Daoy (cell line): ENCODE measurements around the gene RIMBP2. TPM values are rescaled to one million over a fixed set of nuclear protein-coding genes. Genes with fewer than 3 reads are reported as not detected.
"Not testable (repeated sequence)": the region's sequence is repeated elsewhere in the genome, so short reads cannot be mapped to it uniquely, and the experiment has no call there.

Experiments used
- DNase-seq: peaks from one replicate; pipeline ENCODE4 v3.0.0-alpha.2; 2015; ENCODE audit warnings: low read depth
- total RNA-seq: library from RNA; depleted of rRNA; stranded (reverse); fragments of >200 nt; shearing (Covaris generic); gene quantifications from 2 replicates; pipeline ENCODE4 v1.2.3, GENCODE V29; 2014

RIMBP2 gene
- total RNA-seq, 1 experiment from 2014 or later, result 1.4 TPM

GRCh38 chr12:130706885-130707570, 9.1 kb downstream of the RIMBP2 start:
- no peak for DNase-seq

- no peak for DNase-seq
Measured at GRCh38 chr12:130706311-130706710, 9.8 kb downstream of the RIMBP2 start.

GRCh38 chr12:130705178-130705822, 10.8 kb downstream of the RIMBP2 start:
- DNase-seq, result no peak

GRCh38 chr12:130704606-130705005, 11.5 kb downstream of the RIMBP2 start:
- DNase-seq, result no peak

- no peak for DNase-seq
Measured at GRCh38 chr12:130703733-130704375, 12.2 kb downstream of the RIMBP2 start.

- DNase-seq, result no peak
Measured at GRCh38 chr12:130702966-130703732, 12.9 kb downstream of the RIMBP2 start.

- DNase-seq, result no peak
Measured at GRCh38 chr12:130701402-130701744, 14.7 kb downstream of the RIMBP2 start.

- DNase-seq, result no peak
Measured at GRCh38 chr12:130700492-130701401, 15.4 kb downstream of the RIMBP2 start.

- DNase-seq, result no peak
Measured at GRCh38 chr12:130698106-130698505, 18.0 kb downstream of the RIMBP2 start.

GRCh38 chr12:130696379-130697100, 19.6 kb downstream of the RIMBP2 start:
- DNase-seq, result no peak

- DNase-seq, result no peak
Measured at GRCh38 chr12:130695061-130695460, 21.0 kb downstream of the RIMBP2 start.

GRCh38 chr12:130689408-130690405, 26.4 kb downstream of the RIMBP2 start:
- DNase-seq, result no peak

GRCh38 chr12:130688999-130689398, 27.1 kb downstream of the RIMBP2 start:
- DNase-seq, result not testable (repeated sequence)

GRCh38 chr12:130687796-130688778, 28.0 kb downstream of the RIMBP2 start:
- no peak for DNase-seq

- no peak for DNase-seq
Measured at GRCh38 chr12:130687190-130687589, 28.9 kb downstream of the RIMBP2 start.

- DNase-seq, result peak; percentile 51
Measured at GRCh38 chr12:130686511-130686991, 29.5 kb downstream of the RIMBP2 start.

GRCh38 chr12:130685850-130686249, 30.2 kb downstream of the RIMBP2 start:
- DNase-seq, result no peak

- DNase-seq, result no peak
Measured at GRCh38 chr12:130685250-130685787, 30.8 kb downstream of the RIMBP2 start.
